ENCODE measurements around the gene OR1E1.
"Not testable (repeated sequence)": the region's sequence is repeated elsewhere in the genome, so short reads cannot be mapped to it uniquely, and the experiment has no call there.

The OR1E1 gene, protein sequence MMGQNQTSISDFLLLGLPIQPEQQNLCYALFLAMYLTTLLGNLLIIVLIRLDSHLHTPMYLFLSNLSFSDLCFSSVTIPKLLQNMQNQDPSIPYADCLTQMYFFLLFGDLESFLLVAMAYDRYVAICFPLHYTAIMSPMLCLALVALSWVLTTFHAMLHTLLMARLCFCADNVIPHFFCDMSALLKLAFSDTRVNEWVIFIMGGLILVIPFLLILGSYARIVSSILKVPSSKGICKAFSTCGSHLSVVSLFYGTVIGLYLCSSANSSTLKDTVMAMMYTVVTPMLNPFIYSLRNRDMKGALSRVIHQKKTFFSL

DNA sequence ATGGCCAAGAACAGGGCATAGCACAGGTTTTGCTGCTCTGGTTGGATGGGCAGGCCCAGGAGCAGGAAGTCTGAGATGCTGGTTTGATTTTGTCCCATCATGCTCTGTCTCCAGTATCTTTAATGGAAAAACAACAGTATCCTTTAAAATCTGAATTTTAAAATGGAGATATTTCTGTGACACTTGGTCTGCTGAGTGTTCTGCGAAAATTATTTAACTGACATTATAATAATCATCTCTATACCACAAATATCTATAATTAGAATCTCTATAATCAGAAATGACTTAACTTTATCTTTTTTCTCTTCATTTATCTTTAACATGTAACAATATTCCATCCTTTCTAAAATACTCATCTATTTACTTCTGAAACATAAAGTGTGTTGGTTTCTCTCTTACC is at the start of gene OR1E1:
TSS of gene OR1E1 (minus strand) at position 101 of the 400 bp plus-strand sequence. CDS start at position 101, 0 bp downstream.
- DNase-seq (ENCODE audit: low read depth) = no peak
- no peak within 1 kb of the TSS for H3K4me3 ChIP-seq (ENCODE audit: low read length)
- TF ChIP-seq, protein P1, sequence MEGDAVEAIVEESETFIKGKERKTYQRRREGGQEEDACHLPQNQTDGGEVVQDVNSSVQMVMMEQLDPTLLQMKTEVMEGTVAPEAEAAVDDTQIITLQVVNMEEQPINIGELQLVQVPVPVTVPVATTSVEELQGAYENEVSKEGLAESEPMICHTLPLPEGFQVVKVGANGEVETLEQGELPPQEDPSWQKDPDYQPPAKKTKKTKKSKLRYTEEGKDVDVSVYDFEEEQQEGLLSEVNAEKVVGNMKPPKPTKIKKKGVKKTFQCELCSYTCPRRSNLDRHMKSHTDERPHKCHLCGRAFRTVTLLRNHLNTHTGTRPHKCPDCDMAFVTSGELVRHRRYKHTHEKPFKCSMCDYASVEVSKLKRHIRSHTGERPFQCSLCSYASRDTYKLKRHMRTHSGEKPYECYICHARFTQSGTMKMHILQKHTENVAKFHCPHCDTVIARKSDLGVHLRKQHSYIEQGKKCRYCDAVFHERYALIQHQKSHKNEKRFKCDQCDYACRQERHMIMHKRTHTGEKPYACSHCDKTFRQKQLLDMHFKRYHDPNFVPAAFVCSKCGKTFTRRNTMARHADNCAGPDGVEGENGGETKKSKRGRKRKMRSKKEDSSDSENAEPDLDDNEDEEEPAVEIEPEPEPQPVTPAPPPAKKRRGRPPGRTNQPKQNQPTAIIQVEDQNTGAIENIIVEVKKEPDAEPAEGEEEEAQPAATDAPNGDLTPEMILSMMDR (IDR thresholded peaks at IDR 0.05; ENCODE audit: insufficient read depth, low read depth, low read length, missing control alignments) = no peak

DNA sequence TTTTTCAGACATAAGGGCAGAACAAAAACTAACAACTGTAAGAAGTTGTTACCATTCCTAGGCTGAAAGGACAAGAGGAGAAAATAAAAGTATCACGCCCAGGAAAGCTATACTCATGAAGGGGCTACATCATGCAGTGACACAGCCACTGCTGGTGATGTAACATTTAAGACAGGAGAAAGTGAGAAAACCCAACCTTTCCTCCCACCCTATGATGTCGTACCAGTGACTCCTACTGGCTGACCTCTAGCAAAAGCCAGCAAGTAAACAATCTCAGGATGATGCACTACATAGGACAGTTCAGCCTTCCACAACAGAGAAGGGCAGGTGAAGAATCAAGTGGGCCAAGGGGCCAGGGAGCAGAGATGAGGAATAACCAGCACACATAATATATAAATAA is 49.4 kb upstream of the OR1E1 start:
- no peak overlapping the region for H3K4me3 ChIP-seq (ENCODE audit: low read length)
- TF ChIP-seq, protein P1 (IDR thresholded peaks at IDR 0.05; ENCODE audit: insufficient read depth, low read depth, low read length, missing control alignments) = peak; percentile 10
- peak; percentile 41 for DNase-seq (ENCODE audit: low read depth)

DNA sequence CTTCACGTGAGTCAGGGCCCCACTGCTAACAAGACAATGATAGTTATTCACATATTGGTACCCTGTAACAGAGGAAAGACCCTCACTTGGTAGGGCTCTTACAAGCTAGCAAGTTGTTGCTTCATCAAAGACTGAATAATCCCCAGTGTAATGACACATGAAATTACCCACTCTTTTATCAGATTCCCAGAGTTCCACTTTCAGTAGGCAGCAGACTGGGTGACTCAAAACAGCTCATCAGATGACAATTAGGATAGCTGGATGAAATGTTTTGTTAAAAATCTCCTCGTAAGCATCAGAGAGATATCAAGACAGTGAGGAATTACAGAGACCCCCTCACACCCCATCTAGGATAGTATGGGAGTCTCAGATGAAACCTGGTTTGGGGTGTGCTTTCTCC is 42.2 kb upstream of the OR1E1 start:
- TF ChIP-seq, protein P1 (IDR thresholded peaks at IDR 0.05; ENCODE audit: insufficient read depth, low read depth, low read length, missing control alignments) = no peak
- H3K4me3 ChIP-seq (ENCODE audit: low read length) = no peak overlapping the region
- no peak for DNase-seq (ENCODE audit: low read depth)

DNA sequence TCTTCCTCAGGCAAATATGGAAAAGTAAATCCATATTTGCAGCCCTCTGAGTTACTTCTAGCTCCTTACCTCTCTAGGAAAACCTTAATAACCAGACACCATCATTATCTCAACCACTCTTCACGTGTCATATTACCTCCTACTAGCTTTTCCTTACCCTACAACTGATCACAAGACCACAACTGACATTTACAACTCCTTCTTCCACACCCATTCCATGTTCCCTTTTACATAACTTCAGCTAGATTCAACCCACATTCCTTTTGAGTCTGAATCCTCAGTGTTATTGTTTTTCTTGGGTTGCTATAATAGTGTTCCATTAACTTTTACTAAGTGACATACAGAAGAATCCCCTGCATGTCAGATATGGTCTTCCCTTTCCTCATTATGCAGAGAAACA is 40.2 kb upstream of the OR1E1 start:
- no peak overlapping the region for H3K4me3 ChIP-seq (ENCODE audit: low read length)
- TF ChIP-seq, protein P1 (IDR thresholded peaks at IDR 0.05; ENCODE audit: insufficient read depth, low read depth, low read length, missing control alignments) = no peak
- no peak for DNase-seq (ENCODE audit: low read depth)

DNA sequence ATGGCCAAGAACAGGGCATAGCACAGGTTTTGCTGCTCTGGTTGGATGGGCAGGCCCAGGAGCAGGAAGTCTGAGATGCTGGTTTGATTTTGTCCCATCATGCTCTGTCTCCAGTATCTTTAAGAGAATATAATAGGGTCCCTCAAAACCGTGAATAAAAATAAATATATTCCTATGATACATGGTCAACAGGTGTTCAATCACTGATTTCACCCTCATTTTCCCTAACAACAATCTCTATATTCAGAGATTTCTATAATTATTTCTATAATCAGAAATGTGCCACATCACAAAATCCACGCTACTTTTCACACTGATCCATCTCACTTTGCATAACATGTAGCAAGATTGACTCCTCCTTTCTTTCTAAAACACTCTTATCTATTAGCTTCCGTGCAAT is 35.5 kb upstream of the OR1E1 start, which contains the start of gene OR1E2:
TSS of gene OR1E2 (minus strand) at position 101 of the 400 bp plus-strand sequence. CDS start at position 101, 0 bp downstream.
- TF ChIP-seq, protein P1 (IDR thresholded peaks at IDR 0.05; ENCODE audit: insufficient read depth, low read depth, low read length, missing control alignments) = no peak
- no peak within 1 kb of the TSS for H3K4me3 ChIP-seq (ENCODE audit: low read length)
- no peak for DNase-seq (ENCODE audit: low read depth)

DNA sequence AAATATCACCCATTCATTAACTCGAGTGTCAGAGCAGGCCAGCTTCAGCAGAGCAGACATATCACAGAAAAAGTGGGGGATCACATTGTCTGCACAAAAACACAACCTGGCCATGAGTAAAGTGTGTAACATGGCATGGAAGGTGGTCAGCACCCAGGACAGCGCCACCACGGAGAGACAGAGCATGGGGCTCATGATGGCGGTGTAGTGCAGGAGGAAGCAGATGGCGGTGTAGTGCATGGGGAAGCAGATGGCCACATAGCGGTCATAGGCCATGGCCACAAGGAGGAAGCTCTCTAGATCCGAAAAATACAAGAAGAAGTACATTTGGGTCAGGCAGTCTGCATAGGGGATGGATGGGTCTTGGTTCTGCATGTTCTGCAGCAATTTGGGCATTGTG is 35.0 kb upstream of the OR1E1 start:
- DNase-seq (ENCODE audit: low read depth) = peak; percentile 11
- not testable (repeated sequence) for H3K4me3 ChIP-seq (ENCODE audit: low read length)

DNA sequence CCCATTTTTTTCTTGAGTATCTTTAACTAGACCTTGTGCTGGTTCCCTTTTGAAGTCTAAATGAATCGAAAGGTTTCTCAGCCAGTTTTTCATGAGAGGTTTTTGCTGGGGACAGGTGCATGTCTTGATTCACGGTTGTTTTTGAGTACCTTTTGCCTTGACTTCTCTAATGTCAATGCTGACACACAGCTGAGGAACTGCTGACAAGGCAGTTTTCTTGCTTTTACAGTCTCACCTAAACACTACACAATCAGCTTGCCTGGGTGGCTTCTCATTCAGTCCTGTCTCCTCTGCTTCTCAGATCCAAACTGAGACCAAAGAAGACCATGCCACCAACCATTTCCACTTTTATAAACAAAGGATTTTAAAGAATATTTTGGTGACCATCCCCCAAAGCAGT is 20.0 kb upstream of the OR1E1 start:
- DNase-seq (ENCODE audit: low read depth) = no peak
- TF ChIP-seq, protein P1 (IDR thresholded peaks at IDR 0.05; ENCODE audit: insufficient read depth, low read depth, low read length, missing control alignments) = no peak
- no peak overlapping the region for H3K4me3 ChIP-seq (ENCODE audit: low read length)

All from epithelial cell of esophagus (primary cell).